ENCODE data around the gene DCLK3.
A peak's percentile ranks its signal among the peaks of the same experiment; 100 is the strongest.

The DCLK3 gene

DNA sequence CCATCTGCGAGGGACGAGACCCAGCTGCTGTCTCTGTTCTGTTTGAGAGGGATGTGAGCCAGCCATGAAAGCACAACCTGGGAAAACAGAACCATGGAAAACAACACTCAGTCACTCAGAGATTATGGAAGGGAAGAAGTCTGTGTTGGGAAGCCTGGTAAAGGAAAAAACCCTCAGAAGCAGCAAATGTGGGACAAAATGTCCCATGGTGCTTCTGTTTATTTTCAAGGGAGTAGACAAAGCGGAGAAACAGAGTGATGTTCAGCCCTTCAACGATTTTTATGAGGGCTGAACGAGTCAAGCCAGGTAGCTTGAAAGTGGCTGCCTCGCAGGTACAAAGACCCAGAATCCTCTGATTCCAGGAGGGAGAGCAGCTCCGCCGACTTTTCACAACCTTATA is 59.3 kb downstream of the DCLK3 start:
- no peak for DNase-seq

DNA sequence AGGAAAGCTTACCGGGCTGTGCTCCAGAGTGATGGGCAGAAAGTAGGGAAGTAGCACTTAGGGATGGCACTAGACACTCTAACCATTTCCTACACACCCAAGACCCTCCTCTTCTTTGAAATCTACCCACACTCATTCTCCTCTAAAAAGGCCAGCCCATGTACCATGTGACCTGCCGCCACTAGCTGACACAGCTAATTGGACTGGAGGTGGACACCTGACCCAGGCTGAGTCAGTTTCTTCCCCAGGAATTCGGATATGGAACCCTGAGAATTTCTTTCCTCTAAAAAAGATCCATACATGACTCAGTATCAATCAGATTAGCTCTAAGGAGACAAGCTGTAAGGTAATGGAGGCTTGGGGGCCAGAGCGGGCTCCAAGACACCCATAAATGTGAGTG is 60.1 kb downstream of the DCLK3 start:
- DNase-seq, result no peak

- DNase-seq, result peak; percentile 14
Observed at GRCh38 chr3:36701249-36701572, 63.1 kb downstream of the DCLK3 start.

- DNase-seq, result peak; percentile 48
Observed at GRCh38 chr3:36700537-36701248, 63.7 kb downstream of the DCLK3 start.

DNA sequence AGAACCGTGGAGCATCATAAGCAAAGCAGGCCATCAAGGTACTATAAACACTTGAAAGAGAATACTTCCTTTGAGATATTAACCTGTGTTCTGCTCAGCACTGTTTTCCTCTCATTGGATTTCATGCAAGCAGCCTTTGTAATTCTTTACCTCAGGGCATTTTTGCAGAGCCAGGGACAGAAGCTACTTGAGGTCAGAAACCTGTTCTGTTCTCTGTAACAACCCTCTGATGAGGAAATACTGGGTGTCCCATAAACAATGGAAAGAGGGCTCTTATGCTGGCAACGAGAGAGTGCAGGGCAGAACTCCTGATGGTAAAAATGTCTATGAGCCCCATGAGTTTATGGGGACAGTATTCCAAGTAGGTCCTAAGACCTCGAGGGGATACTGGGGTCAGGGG is 66.0 kb downstream of the DCLK3 start:
- no peak for DNase-seq

GRCh38 chr3:36697229-36698001 is 66.9 kb downstream of the DCLK3 start:
- DNase-seq, result no peak

GRCh38 chr3:36696799-36697198 is 67.6 kb downstream of the DCLK3 start:
- DNase-seq, result no peak

DNA sequence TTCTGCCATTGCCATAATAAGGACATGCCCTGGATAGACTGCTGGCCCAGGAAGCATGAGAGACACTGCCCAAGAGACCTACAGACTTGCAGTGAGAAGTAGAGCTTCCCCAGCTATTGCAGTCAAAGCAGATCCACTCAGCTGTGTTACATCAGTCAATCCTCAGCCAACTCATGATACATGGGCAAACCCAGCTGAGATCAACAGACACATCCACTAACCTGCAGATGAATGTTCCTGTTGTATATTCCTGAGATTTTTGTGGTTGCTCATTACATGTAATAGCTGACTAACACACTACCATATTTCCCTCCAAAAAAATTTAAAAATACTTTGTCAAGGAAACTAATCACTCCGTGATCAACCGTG is 68.6 kb downstream of the DCLK3 start:
- no peak for DNase-seq

- DNase-seq, result no peak
Observed at GRCh38 chr3:36695113-36695768, 69.1 kb downstream of the DCLK3 start.

- DNase-seq, result no peak
Observed at GRCh38 chr3:36693670-36694069, 70.7 kb downstream of the DCLK3 start.

DNA sequence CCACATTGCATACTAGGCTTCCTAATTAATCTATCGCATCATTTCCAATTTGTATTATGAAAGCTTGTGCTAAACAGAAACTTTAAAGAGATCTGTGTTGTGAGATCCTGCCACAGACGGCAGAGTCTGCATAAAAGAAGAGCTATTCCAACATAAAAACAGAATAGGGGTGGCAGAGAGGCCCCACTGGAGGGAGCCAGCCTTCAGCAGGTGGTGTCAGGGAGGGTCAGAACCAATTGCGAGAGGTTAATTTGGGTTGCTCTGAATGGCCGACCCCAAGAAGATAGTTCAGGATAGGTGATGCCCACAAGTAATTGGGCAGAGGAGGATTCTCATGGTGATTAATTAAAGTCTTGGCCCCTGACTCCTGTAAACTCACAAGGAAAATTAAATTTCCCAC is 74.8 kb downstream of the DCLK3 start:
- DNase-seq, result no peak

DNA sequence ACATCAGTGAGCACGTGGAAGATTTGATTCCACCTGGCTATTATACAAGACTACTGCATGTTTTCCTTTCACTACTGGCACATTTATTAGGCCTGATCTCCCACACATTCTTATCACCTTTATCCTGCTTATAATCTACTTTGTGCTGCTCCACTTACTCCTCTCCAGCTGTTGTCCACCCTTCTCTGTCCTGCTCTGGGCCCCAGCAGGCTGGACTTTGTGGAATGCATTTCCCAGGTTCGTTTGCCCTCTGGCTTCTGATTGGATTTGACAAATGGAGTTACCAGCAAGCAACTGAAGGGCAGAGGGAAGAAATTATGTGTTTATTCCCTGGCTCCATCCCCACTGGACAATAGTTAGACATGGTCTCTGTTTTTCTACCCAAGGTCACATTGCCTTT is 75.5 kb downstream of the DCLK3 start:
- no peak for DNase-seq

DNA sequence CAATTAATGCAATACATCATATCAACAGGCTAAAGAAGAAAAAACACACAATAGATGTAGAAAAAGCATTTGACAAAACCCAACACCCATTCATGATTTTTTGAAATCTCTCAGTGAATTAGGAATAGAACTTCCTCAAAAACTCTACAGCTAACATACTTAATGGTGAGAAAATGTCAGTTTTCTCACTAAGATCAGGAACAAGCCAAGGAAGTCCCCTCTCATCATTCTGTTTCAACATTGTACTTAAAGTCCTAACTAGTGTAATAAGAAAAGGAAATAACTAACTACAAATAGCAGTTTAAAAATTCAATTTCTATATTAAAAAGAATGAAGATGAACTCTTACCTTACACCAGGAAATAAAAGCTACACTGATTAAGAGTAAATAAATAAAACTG is 77.8 kb downstream of the DCLK3 start:
- no peak for DNase-seq

GRCh38 chr3:36681867-36682266 is 82.5 kb downstream of the DCLK3 start:
- no peak for DNase-seq

GRCh38 chr3:36680952-36681351 is 83.4 kb downstream of the DCLK3 start:
- no peak for DNase-seq

GRCh38 chr3:36679384-36680200 is 84.8 kb downstream of the DCLK3 start:
- no peak for DNase-seq

- DNase-seq, result no peak
Observed at GRCh38 chr3:36678216-36679013, 85.9 kb downstream of the DCLK3 start.

DNA sequence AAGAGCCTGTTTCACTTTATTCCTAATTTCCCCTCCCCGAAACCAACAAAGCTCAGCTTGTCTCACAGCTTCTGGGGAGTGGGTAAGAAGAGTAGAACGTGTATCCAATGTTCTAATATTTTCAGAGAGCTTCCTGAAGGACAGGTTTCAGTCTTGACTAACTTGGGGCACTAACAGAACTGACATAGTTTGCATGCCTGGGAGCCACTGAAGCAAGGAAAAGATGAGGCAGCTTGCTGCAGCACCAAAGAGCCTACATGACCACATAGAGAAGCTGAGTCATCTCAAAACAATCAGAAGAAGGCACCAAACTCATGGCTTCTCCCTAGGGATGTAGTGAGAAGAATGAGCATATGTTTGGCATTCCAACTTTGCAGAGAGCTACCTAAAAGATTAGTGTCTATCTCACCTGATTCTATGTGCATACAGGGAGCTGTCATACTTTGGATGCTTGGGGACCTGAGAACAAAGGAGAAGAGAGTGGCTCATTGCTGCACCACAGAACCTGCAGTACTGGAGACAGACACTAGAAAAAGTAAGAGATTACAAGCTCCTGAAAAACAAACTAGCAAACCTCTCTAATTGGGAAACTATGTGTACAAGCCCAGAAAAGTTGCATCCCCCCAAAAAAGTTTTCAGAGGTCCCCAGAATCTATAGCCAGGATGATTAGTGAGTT is 86.9 kb downstream of the DCLK3 start:
- no peak for DNase-seq

DNA sequence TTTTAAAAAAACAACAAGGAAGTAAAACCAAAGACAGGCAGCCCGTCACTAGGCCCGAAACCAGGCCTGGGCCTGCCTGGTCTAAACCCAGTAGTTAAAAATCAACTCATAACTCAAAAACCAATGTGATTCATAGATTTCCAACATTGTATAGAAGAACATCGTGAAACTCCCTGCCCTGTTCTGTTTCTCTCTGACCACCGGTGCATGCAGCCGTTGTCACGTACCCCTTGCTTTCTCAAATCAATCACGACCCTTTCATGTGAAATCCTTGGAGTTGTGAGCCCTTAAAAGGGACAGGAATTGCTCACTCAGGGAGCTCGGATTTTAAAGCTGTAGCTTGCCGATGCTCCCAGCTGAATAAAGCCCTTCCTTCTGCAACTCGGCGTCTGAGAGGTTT is 89.5 kb downstream of the DCLK3 start:
- no peak for DNase-seq

GRCh38 chr3:36669764-36670163 is 94.6 kb downstream of the DCLK3 start:
- no peak for DNase-seq

- DNase-seq, result no peak
Observed at GRCh38 chr3:36666166-36666565, 98.2 kb downstream of the DCLK3 start.

Data from DMS79 (cell line).